Lower lobe of right lung (tissue), 2 donors: Measurements from ENCODE around the gene SERINC5. TPM values are rescaled to one million over a fixed set of nuclear protein-coding genes. Genes with fewer than 3 reads are reported as not detected.

ENCODE experiments used
- ATAC-seq, 2 donors: fragments of 200-7000 bp; cut with Tn5 transposase; one replicate each; pipeline ENCODE4 v1.9.1; 2020 to 2022; ENCODE audit warnings: mild to moderate bottlenecking in 2 of 2, moderate library complexity in 2 of 2
- DNase-seq: peaks from one replicate; pipeline ENCODE4 v3.0.0-alpha.2; 2020
- H3K27ac ChIP-seq: fragments of 200-600 bp; one replicate; pipeline ENCODE4 v1.8.0; 2022
- H3K27me3 ChIP-seq: fragments of 200-600 bp; one replicate; pipeline ENCODE4 v1.8.0; 2022; ENCODE audit warnings: low read depth
- H3K36me3 ChIP-seq: fragments of 200-600 bp; one replicate; pipeline ENCODE4 v1.8.0; 2022; ENCODE audit warnings: mild to moderate bottlenecking
- H3K4me1 ChIP-seq: fragments of 200-600 bp; one replicate; pipeline ENCODE4 v1.8.0; 2022
- H3K4me3 ChIP-seq: fragments of 200-600 bp; one replicate; pipeline ENCODE4 v1.8.0; 2022; ENCODE audit warnings: mild to moderate bottlenecking
- H3K9me3 ChIP-seq: fragments of 200-600 bp; one replicate; pipeline ENCODE4 v1.8.0; 2022
- intact Hi-C: fragments of 100-400 bp; cut with DNase I; formaldehyde crosslinking; loops from one replicate; pipeline ENCODE4 v1.11.0; 2022
- total RNA-seq: library from RNA; stranded (reverse); fragmentation: NEBNext Ultra II Directional; extraction: Animal tissue kit (Norgen Biotek cat#: 25700); gene quantifications from one replicate; pipeline ENCODE4 v1.2.1, GENCODE V29; 2021
- TF ChIP-seq, protein P1 (sequence below): fragments of 200-600 bp; IDR thresholded peaks from one replicate; pipeline ENCODE4 v1.8.0; 2022; ENCODE audit warnings: antibody characterized with exemption, mild to moderate bottlenecking
- donor health status: DM: no; HTN: yes; CAD: no; lungs with severe emphysema.

Gene SERINC5
- total RNA-seq, 1 donor from 2014 or later, result 52.6 TPM

DNA sequence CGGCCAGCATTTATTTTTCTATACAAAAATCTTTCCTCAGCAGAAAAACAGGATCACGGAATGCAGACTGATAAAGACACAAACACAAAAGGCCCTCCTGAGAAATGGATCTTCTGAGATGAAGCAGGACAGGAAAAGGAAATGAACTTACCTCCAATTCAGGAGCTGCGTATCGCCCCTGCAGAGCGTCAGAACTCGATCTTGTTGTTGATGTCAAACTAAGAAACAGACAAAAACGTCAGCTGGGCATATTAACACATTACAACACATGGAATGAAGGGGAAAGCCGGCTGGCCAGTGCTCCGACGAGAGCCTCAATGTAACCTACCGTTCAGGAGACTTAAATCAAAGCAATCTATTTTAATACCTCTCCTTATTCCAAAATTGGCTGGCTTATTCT is 105.1 kb downstream of the SERINC5 start:
- H3K27ac ChIP-seq, result no peak overlapping the region
- intact Hi-C loops, result no loop called here
- no peaks in the 10 kb centered on the region for H3K27me3 ChIP-seq
- no peaks in the 10 kb centered on the region for H3K9me3 ChIP-seq
- DNase-seq (no peak), ATAC-seq (no peak)
- peaks cover 38% of the 10 kb centered on the region for H3K36me3 ChIP-seq
- TF ChIP-seq, protein P1, sequence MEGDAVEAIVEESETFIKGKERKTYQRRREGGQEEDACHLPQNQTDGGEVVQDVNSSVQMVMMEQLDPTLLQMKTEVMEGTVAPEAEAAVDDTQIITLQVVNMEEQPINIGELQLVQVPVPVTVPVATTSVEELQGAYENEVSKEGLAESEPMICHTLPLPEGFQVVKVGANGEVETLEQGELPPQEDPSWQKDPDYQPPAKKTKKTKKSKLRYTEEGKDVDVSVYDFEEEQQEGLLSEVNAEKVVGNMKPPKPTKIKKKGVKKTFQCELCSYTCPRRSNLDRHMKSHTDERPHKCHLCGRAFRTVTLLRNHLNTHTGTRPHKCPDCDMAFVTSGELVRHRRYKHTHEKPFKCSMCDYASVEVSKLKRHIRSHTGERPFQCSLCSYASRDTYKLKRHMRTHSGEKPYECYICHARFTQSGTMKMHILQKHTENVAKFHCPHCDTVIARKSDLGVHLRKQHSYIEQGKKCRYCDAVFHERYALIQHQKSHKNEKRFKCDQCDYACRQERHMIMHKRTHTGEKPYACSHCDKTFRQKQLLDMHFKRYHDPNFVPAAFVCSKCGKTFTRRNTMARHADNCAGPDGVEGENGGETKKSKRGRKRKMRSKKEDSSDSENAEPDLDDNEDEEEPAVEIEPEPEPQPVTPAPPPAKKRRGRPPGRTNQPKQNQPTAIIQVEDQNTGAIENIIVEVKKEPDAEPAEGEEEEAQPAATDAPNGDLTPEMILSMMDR, result no peak
- peaks cover 7% of the 10 kb centered on the region for H3K4me1 ChIP-seq
- no peak overlapping the region for H3K4me3 ChIP-seq

DNA sequence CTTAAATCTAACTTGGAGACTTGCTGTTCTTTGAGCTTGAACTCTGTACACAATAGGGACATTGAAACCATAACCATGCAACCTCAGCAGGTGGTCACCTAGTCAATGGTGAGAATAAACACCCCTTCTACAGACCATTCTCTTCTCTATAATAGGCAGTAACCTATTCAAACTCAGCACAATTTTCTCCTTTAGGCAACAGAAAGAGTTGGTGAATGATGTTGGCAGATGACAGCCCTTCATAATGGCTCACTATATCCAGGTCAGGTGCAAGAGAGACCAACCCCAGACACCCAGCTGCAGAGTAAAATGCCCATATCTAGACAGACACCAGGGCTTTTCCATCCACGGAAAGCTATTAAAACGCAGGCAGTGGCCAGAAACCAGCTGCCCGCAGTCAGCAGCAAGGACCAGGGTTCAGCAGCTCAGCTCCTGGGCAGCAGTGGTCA is 106.7 kb downstream of the SERINC5 start:
- Histone ChIP-seq H3K27me3 (no peaks in the 10 kb centered on the region), H3K4me3 (no peak overlapping the region), H3K36me3 (peaks cover 48% of the 10 kb centered on the region), H3K27ac (no peak overlapping the region), H3K4me1 (peaks cover 7% of the 10 kb centered on the region), H3K9me3 (no peaks in the 10 kb centered on the region)
- intact Hi-C loops, result no loop called here
- ATAC-seq (no peak), DNase-seq (no peak)
- TF ChIP-seq, protein P1, result no peak

DNA sequence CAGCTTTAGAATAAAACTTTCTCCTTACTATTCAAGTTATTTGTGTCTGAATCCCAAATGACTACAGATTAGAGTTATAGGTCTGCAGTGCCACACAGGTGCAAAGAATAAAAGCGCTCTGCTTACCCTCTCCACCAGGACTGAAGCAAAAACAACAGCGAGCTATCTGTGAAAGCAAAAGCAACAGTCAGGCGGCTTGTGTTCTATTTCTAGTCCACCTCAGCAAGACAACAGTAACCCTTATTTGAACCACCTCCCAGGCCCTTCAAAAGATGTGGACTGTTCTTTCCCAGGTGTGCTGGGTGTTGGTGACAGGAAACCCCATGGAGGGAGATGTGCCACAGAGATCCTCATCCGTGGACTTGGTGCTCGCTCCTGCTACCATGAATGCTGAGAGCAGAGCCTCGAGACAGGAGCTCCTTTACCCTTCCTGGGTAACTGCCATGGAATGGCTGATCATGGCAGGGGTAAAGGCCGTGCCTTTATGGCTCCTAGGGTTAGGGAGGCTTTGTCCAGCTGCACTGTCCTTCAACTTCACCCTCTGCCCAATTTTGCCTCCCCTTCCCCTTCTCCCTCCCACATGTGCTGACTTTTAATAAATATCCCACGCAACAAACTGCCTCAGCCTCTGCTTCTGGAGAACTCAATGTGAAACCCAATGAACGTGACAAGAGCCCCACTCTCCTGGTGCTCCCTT is 108.6 kb downstream of the SERINC5 start:
- Histone ChIP-seq H3K27me3 (no peaks in the 10 kb centered on the region), H3K36me3 (peaks cover 59% of the 10 kb centered on the region)
- TF ChIP-seq, protein P1, result no peak

DNA sequence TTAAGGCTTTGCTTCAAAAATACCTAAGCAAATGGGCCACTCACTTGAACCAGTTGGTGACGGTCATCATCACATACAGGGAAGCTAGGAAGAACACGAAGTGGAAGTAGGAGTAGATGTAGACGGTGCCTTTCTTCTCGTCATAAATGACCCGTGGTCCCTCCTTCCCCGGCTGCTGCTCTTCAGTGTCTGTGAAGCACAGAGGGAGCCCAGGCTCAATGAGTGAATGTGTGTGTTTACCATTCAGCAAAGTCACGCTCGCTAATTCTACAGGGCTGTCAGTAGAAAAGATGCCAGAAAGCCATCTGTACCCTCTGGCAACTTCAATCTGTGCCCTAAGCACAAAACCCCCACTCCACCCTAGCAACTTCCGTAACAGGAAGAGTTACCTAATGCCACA is 109.8 kb downstream of the SERINC5 start:
- no peak for ATAC-seq
- Histone ChIP-seq H3K36me3 (peaks cover 47% of the 10 kb centered on the region), H3K4me3 (no peak overlapping the region), H3K4me1 (peaks cover 25% of the 10 kb centered on the region), H3K27me3 (no peaks in the 10 kb centered on the region), H3K27ac (peak overlapping the region; percentile 15), H3K9me3 (no peaks in the 10 kb centered on the region)
- TF ChIP-seq, protein P1, result no peak
- DNase-seq, result no peak
- intact Hi-C loops, result no loop called here

More for the DNA sequence above, 108.6 kb downstream of the SERINC5 start:
- Histone ChIP-seq H3K27ac (no peak overlapping the region), H3K9me3 (no peaks in the 10 kb centered on the region), H3K4me3 (no peak overlapping the region), H3K4me1 (peaks cover 14% of the 10 kb centered on the region)
- DNase-seq (no peak), ATAC-seq (no peak)
- intact Hi-C loops, result no loop called here

DNA sequence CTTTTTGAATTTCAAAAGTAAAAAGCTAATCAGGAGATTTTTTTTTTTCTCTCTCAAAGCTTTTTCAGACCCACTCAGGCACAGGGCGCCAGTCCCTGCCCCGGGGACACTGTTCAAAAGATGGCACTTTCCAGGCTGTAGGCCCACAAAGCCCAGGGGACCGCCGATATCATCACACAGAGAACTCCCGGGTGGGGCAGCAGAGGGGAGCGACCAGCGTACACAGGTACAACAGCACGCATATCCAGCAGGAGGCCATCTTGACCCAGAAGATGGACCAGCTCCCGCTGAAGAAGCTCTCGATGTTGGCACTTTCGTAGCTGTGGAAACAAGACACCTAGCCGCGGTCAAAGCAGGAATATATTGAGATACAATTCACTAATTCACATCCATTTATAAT is 112.4 kb downstream of the SERINC5 start:
- H3K4me1 ChIP-seq, result peaks cover 41% of the 10 kb centered on the region
- intact Hi-C loops, result no loop called here
- ATAC-seq, result no peak
- TF ChIP-seq, protein P1, result no peak
- H3K9me3 ChIP-seq, result no peaks in the 10 kb centered on the region
- no peak overlapping the region for H3K4me3 ChIP-seq
- H3K27ac ChIP-seq, result peak overlapping the region; percentile 83
- no peaks in the 10 kb centered on the region for H3K27me3 ChIP-seq
- H3K36me3 ChIP-seq, result peaks cover 29% of the 10 kb centered on the region
- no peak for DNase-seq
